Hypothalamus (tissue), 51 donors: ENCODE data around the gene SYNPR.

Experiments
- DNase-seq, 51 donors: peaks; one replicate each; lab custom pipeline; 2025; lab: John Stamatoyannopoulos, UW

Gene SYNPR

GRCh38 chr3:63370094-63370493 lies 92.0 kb downstream of the SYNPR start:
- DNase-seq: no peak

- no peak for DNase-seq
Measured at GRCh38 chr3:63383040-63383439, 104.9 kb downstream of the SYNPR start.

- no peak for DNase-seq
Measured at GRCh38 chr3:63384382-63384781, 106.3 kb downstream of the SYNPR start.

- DNase-seq: no peak
Measured at GRCh38 chr3:63385629-63386028, 107.5 kb downstream of the SYNPR start.

- DNase-seq: no peak
Measured at GRCh38 chr3:63386568-63386967, 108.5 kb downstream of the SYNPR start.

GRCh38 chr3:63387568-63387967 lies 109.5 kb downstream of the SYNPR start:
- DNase-seq: no peak

GRCh38 chr3:63390710-63391230 lies 112.7 kb downstream of the SYNPR start:
- DNase-seq: no peak

- DNase-seq: peak in 1 of 51 donors; percentile 7
Measured at GRCh38 chr3:63395960-63396359, 117.9 kb downstream of the SYNPR start.

GRCh38 chr3:63400246-63400860 lies 122.2 kb downstream of the SYNPR start:
- no peak for DNase-seq

GRCh38 chr3:63405882-63406281 lies 127.8 kb downstream of the SYNPR start:
- no peak for DNase-seq

GRCh38 chr3:63413523-63413922 lies 135.4 kb downstream of the SYNPR start:
- peak in 1 of 51 donors; percentile 34 for DNase-seq

- no peak for DNase-seq
Measured at GRCh38 chr3:63414607-63415006, 136.5 kb downstream of the SYNPR start.

GRCh38 chr3:63429905-63430304 lies 151.8 kb downstream of the SYNPR start:
- DNase-seq: no peak

GRCh38 chr3:63430875-63431274 lies 152.8 kb downstream of the SYNPR start:
- no peak for DNase-seq

- no peak for DNase-seq
Measured at GRCh38 chr3:63437858-63438257, 159.8 kb downstream of the SYNPR start.

- no peak for DNase-seq
Measured at GRCh38 chr3:63438826-63439371, 160.8 kb downstream of the SYNPR start.

GRCh38 chr3:63441262-63441661 lies 163.2 kb downstream of the SYNPR start:
- DNase-seq: no peak

- DNase-seq: peak in 4 of 51 donors; percentile 2 to 38 (median 3)
Measured at GRCh38 chr3:63442918-63443317, 164.8 kb downstream of the SYNPR start.

- no peak for DNase-seq
Measured at GRCh38 chr3:63450023-63450422, 171.9 kb downstream of the SYNPR start.

GRCh38 chr3:63450634-63451363 lies 172.7 kb downstream of the SYNPR start:
- DNase-seq: no peak

GRCh38 chr3:63456901-63457300 lies 178.8 kb downstream of the SYNPR start:
- no peak for DNase-seq

- DNase-seq: no peak
Measured at GRCh38 chr3:63458405-63458804, 180.3 kb downstream of the SYNPR start.
